WTC11 (cell line): ENCODE results near the gene GAL3ST2. TPM values are rescaled to one million over a fixed set of nuclear protein-coding genes. Genes with fewer than 3 reads are reported as not detected.

ENCODE experiments used
- ATF1 ChIP-seq: sonication (generic); formaldehyde crosslinking; IDR thresholded peaks from 2 replicates; pipeline ENCODE4 v1.8.1; 2023; ENCODE audit warnings: mild to moderate bottlenecking, moderate library complexity, missing genetic modification reagents
- FOXK1 ChIP-seq: sonication (generic); formaldehyde crosslinking; IDR thresholded peaks from 2 replicates; pipeline ENCODE4 v1.8.0; 2022; ENCODE audit warnings: mild to moderate bottlenecking, moderate library complexity, missing genetic modification reagents
- FOXP1 ChIP-seq: sonication (generic); formaldehyde crosslinking; IDR thresholded peaks from 2 replicates; pipeline ENCODE4 v1.8.0; 2022; ENCODE audit warnings: missing genetic modification reagents, mild to moderate bottlenecking, moderate library complexity, borderline replicate concordance
- GRHL2 ChIP-seq: fragments of 250-450 bp; sonication (Bioruptor Pico); IDR thresholded peaks from 2 replicates; pipeline ENCODE4 v1.8.0; 2022; ENCODE audit warnings: mild to moderate bottlenecking, moderate library complexity; ENCODE audit not compliant: insufficient replicate concordance, severe bottlenecking
- GTF2I ChIP-seq: fragments of 250-450 bp; sonication (Bioruptor Pico); conservative IDR thresholded peaks from 2 replicates; pipeline ENCODE4 v1.4.0; 2021; ENCODE audit warnings: mild to moderate bottlenecking
- HMGA2 ChIP-seq: fragments of 250-450 bp; sonication (Bioruptor Pico); IDR thresholded peaks from 2 replicates; pipeline ENCODE4 v1.4.0; 2021; ENCODE audit warnings: mild to moderate bottlenecking, moderate library complexity
- JAZF1 ChIP-seq: fragments of 250-450 bp; sonication (Bioruptor Pico); IDR thresholded peaks from 2 replicates; pipeline ENCODE4 v1.9.0; 2021; ENCODE audit warnings: moderate library complexity, mild to moderate bottlenecking, inconsistent platforms
- JUN ChIP-seq: sonication (generic); formaldehyde crosslinking; IDR thresholded peaks from 2 replicates; pipeline ENCODE4 v1.8.0; 2023; ENCODE audit warnings: mild to moderate bottlenecking, missing genetic modification reagents
- NR2C2 ChIP-seq: sonication (generic); formaldehyde crosslinking; IDR thresholded peaks from 2 replicates; pipeline ENCODE4 v1.8.0; 2022; ENCODE audit warnings: mild to moderate bottlenecking, missing genetic modification reagents
- NR3C1 ChIP-seq: sonication (generic); formaldehyde crosslinking; conservative IDR thresholded peaks from 2 replicates; pipeline ENCODE4 v1.8.1; 2023; ENCODE audit warnings: low read depth, mild to moderate bottlenecking, missing genetic modification reagents
- PRRX2 ChIP-seq: fragments of 250-450 bp; sonication (Bioruptor Pico); IDR thresholded peaks from 2 replicates; pipeline ENCODE4 v1.8.0; 2021; ENCODE audit warnings: mild to moderate bottlenecking
- RORB ChIP-seq: fragments of 250-450 bp; sonication (Bioruptor Pico); IDR thresholded peaks from 2 replicates; pipeline ENCODE4 v1.9.0; 2021; ENCODE audit warnings: mild to moderate bottlenecking
- SMAD4 ChIP-seq: sonication (generic); formaldehyde crosslinking; IDR thresholded peaks from 2 replicates; pipeline ENCODE4 v1.8.0; 2022; ENCODE audit warnings: mild to moderate bottlenecking, missing genetic modification reagents
- TCF7 ChIP-seq: sonication (generic); formaldehyde crosslinking; IDR thresholded peaks from 2 replicates; pipeline ENCODE4 v1.8.0; 2022; ENCODE audit warnings: mild to moderate bottlenecking, low read depth, missing genetic modification reagents, moderate library complexity
- TEAD4 ChIP-seq: sonication (generic); formaldehyde crosslinking; IDR thresholded peaks from 2 replicates; pipeline ENCODE4 v1.8.0; 2022; ENCODE audit warnings: mild to moderate bottlenecking, missing genetic modification reagents
- ZNF317 ChIP-seq: sonication (generic); formaldehyde crosslinking; IDR thresholded peaks from 2 replicates; pipeline ENCODE4 v1.8.1; 2023; ENCODE audit warnings: low read depth, mild to moderate bottlenecking, moderate library complexity, missing genetic modification reagents, borderline replicate concordance
- ZNF423 ChIP-seq: fragments of 250-450 bp; sonication (Bioruptor Pico); IDR thresholded peaks from 2 replicates; pipeline ENCODE4 v2.1.2; 2022; ENCODE audit warnings: mild to moderate bottlenecking, moderate library complexity
- total RNA-seq: library from RNA; stranded (reverse); gene quantifications from 3 replicates; pipeline ENCODE4 v1.2.3, GENCODE V29; 2021
- TF ChIP-seq, protein P1 (sequence below): sonication (generic); formaldehyde crosslinking; IDR thresholded peaks from 2 replicates; pipeline ENCODE4 v1.8.0; 2022; ENCODE audit warnings: mild to moderate bottlenecking, missing genetic modification reagents
- TF ChIP-seq, protein P2 (sequence below): fragments of 250-450 bp; sonication (Bioruptor Pico); IDR thresholded peaks from 2 replicates; pipeline ENCODE4 v1.9.0; 2021; ENCODE audit warnings: moderate library complexity, mild to moderate bottlenecking, inconsistent platforms, borderline replicate concordance
- TF ChIP-seq, protein P3 (sequence below): sonication (generic); formaldehyde crosslinking; IDR thresholded peaks from 2 replicates; pipeline ENCODE4 v1.8.1; 2023; ENCODE audit warnings: mild to moderate bottlenecking, missing genetic modification reagents
- TF ChIP-seq, protein P4 (sequence below): sonication (generic); formaldehyde crosslinking; IDR thresholded peaks from 2 replicates; pipeline ENCODE4 v1.8.1; 2023; ENCODE audit warnings: mild to moderate bottlenecking, missing genetic modification reagents, moderate library complexity
- TF ChIP-seq, protein P5 (sequence below): sonication (generic); formaldehyde crosslinking; conservative IDR thresholded peaks from 2 replicates; pipeline ENCODE4 v1.8.1; 2023; ENCODE audit warnings: mild to moderate bottlenecking, low read depth, missing genetic modification reagents, moderate library complexity
- TF ChIP-seq, protein P6 (sequence below): sonication (generic); formaldehyde crosslinking; IDR thresholded peaks from 2 replicates; pipeline ENCODE4 v1.8.0; 2022; ENCODE audit warnings: mild to moderate bottlenecking, missing genetic modification reagents
- TF ChIP-seq, protein P7 (sequence below): sonication (generic); formaldehyde crosslinking; IDR thresholded peaks from 2 replicates; pipeline ENCODE4 v1.8.1; 2022; ENCODE audit warnings: missing genetic modification reagents, borderline replicate concordance
- TF ChIP-seq, protein P8 (sequence below): fragments of 250-450 bp; sonication (Bioruptor Pico); IDR thresholded peaks from 2 replicates; pipeline ENCODE4 v1.9.0; 2021; ENCODE audit warnings: mild to moderate bottlenecking
- TF ChIP-seq, protein P9 (sequence below): sonication (generic); formaldehyde crosslinking; IDR thresholded peaks from 2 replicates; pipeline ENCODE4 v1.8.1; 2022; ENCODE audit warnings: mild to moderate bottlenecking, missing genetic modification reagents, moderate library complexity, borderline replicate concordance

GAL3ST2 gene
- total RNA-seq, 1 experiment from 2014 or later, result 0.98 TPM

DNA sequence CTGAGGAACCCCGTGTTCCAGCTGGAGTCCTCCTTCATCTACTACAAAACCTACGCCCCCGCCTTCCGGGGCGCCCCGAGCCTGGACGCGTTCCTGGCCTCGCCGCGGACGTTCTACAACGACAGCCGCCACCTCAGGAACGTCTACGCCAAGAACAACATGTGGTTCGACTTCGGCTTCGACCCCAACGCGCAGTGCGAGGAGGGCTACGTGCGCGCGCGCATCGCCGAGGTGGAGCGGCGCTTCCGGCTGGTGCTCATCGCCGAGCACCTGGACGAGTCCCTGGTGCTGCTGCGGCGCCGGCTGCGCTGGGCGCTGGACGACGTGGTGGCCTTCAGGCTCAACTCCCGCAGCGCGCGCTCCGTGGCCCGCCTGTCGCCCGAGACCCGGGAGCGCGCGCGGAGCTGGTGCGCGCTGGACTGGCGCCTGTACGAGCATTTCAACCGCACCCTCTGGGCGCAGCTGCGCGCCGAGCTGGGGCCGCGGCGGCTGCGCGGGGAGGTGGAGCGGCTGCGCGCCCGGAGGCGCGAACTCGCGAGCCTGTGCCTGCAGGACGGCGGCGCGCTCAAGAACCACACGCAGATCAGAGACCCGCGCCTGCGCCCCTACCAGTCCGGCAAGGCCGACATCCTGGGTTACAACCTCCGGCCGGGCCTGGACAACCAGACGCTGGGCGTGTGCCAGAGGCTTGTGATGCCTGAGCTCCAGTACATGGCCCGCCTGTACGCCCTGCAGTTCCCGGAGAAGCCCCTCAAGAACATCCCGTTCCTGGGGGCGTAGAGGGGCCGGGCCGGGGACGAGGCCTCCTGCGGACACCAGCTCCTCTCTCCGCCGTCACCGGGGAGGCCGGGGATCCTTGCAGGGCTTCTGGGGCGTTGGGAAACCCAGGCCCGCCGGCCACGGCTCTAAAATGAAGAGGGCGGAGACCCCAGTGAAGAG, 27.0 kb downstream of the GAL3ST2 start (continued):
- 0 out of 2 replicates have a peak, but pooled peaks have one; percentile 29 for TF ChIP-seq ZNF317 (CRISPR knock-in tag)
- TF ChIP-seq SMAD4 (CRISPR knock-in tag), result no peak
- no peak for TF ChIP-seq HMGA2
- TF ChIP-seq, protein P1, sequence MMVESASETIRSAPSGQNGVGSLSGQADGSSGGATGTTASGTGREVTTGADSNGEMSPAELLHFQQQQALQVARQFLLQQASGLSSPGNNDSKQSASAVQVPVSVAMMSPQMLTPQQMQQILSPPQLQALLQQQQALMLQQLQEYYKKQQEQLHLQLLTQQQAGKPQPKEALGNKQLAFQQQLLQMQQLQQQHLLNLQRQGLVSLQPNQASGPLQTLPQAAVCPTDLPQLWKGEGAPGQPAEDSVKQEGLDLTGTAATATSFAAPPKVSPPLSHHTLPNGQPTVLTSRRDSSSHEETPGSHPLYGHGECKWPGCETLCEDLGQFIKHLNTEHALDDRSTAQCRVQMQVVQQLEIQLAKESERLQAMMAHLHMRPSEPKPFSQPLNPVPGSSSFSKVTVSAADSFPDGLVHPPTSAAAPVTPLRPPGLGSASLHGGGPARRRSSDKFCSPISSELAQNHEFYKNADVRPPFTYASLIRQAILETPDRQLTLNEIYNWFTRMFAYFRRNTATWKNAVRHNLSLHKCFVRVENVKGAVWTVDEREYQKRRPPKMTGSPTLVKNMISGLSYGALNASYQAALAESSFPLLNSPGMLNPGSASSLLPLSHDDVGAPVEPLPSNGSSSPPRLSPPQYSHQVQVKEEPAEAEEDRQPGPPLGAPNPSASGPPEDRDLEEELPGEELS (CRISPR knock-in tag), result peak; percentile 80; the same call in 1 of the 2 replicates
- no peak for TF ChIP-seq ATF1
- TF ChIP-seq PRRX2 (CRISPR knock-in tag), result no peak
- peak; percentile 71; the same call in 1 of the 2 replicates for TF ChIP-seq FOXK1 (CRISPR knock-in tag)
- no peak for TF ChIP-seq GRHL2 (CRISPR knock-in tag)
- TF ChIP-seq, protein P2, sequence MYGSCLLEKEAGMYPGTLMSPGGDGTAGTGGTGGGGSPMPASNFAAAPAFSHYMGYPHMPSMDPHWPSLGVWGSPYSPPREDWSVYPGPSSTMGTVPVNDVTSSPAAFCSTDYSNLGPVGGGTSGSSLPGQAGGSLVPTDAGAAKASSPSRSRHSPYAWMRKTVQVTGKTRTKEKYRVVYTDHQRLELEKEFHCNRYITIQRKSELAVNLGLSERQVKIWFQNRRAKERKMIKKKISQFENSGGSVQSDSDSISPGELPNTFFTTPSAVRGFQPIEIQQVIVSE (CRISPR knock-in tag), result no peak
- TF ChIP-seq, protein P3, sequence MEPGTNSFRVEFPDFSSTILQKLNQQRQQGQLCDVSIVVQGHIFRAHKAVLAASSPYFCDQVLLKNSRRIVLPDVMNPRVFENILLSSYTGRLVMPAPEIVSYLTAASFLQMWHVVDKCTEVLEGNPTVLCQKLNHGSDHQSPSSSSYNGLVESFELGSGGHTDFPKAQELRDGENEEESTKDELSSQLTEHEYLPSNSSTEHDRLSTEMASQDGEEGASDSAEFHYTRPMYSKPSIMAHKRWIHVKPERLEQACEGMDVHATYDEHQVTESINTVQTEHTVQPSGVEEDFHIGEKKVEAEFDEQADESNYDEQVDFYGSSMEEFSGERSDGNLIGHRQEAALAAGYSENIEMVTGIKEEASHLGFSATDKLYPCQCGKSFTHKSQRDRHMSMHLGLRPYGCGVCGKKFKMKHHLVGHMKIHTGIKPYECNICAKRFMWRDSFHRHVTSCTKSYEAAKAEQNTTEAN, result no peak
- no peak for TF ChIP-seq GTF2I (CRISPR knock-in tag)
- TF ChIP-seq RORB, result no peak
- TF ChIP-seq, protein P4, sequence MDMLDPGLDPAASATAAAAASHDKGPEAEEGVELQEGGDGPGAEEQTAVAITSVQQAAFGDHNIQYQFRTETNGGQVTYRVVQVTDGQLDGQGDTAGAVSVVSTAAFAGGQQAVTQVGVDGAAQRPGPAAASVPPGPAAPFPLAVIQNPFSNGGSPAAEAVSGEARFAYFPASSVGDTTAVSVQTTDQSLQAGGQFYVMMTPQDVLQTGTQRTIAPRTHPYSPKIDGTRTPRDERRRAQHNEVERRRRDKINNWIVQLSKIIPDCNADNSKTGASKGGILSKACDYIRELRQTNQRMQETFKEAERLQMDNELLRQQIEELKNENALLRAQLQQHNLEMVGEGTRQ (CRISPR knock-in tag), result no peak
- TF ChIP-seq, protein P5, sequence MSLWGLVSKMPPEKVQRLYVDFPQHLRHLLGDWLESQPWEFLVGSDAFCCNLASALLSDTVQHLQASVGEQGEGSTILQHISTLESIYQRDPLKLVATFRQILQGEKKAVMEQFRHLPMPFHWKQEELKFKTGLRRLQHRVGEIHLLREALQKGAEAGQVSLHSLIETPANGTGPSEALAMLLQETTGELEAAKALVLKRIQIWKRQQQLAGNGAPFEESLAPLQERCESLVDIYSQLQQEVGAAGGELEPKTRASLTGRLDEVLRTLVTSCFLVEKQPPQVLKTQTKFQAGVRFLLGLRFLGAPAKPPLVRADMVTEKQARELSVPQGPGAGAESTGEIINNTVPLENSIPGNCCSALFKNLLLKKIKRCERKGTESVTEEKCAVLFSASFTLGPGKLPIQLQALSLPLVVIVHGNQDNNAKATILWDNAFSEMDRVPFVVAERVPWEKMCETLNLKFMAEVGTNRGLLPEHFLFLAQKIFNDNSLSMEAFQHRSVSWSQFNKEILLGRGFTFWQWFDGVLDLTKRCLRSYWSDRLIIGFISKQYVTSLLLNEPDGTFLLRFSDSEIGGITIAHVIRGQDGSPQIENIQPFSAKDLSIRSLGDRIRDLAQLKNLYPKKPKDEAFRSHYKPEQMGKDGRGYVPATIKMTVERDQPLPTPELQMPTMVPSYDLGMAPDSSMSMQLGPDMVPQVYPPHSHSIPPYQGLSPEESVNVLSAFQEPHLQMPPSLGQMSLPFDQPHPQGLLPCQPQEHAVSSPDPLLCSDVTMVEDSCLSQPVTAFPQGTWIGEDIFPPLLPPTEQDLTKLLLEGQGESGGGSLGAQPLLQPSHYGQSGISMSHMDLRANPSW (CRISPR knock-in tag), result 0 out of 2 replicates have a peak, but pooled peaks have one; percentile 60
- no peak for TF ChIP-seq ZNF423
- TF ChIP-seq, protein P6, sequence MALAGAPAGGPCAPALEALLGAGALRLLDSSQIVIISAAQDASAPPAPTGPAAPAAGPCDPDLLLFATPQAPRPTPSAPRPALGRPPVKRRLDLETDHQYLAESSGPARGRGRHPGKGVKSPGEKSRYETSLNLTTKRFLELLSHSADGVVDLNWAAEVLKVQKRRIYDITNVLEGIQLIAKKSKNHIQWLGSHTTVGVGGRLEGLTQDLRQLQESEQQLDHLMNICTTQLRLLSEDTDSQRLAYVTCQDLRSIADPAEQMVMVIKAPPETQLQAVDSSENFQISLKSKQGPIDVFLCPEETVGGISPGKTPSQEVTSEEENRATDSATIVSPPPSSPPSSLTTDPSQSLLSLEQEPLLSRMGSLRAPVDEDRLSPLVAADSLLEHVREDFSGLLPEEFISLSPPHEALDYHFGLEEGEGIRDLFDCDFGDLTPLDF, result no peak
- no peak for TF ChIP-seq NR2C2 (CRISPR knock-in tag)
- TF ChIP-seq, protein P7, sequence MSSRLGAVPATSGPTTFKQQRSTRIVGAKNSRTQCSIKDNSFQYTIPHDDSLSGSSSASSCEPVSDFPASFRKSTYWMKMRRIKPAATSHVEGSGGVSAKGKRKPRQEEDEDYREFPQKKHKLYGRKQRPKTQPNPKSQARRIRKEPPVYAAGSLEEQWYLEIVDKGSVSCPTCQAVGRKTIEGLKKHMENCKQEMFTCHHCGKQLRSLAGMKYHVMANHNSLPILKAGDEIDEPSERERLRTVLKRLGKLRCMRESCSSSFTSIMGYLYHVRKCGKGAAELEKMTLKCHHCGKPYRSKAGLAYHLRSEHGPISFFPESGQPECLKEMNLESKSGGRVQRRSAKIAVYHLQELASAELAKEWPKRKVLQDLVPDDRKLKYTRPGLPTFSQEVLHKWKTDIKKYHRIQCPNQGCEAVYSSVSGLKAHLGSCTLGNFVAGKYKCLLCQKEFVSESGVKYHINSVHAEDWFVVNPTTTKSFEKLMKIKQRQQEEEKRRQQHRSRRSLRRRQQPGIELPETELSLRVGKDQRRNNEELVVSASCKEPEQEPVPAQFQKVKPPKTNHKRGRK (CRISPR knock-in tag), result no peak
- TF ChIP-seq JAZF1 (CRISPR knock-in tag), result no peak
- 0 out of 2 replicates have a peak, but pooled peaks have one; percentile 55 for TF ChIP-seq NR3C1 (CRISPR knock-in tag)
- no peak for TF ChIP-seq JUN (CRISPR knock-in tag)
- TF ChIP-seq TEAD4 (CRISPR knock-in tag), result no peak
- peak; percentile 60; the same call in 1 of the 2 replicates for TF ChIP-seq TCF7 (CRISPR knock-in tag)
- TF ChIP-seq, protein P8, sequence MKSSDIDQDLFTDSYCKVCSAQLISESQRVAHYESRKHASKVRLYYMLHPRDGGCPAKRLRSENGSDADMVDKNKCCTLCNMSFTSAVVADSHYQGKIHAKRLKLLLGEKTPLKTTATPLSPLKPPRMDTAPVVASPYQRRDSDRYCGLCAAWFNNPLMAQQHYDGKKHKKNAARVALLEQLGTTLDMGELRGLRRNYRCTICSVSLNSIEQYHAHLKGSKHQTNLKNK (CRISPR knock-in tag), result no peak
- TF ChIP-seq, protein P9, sequence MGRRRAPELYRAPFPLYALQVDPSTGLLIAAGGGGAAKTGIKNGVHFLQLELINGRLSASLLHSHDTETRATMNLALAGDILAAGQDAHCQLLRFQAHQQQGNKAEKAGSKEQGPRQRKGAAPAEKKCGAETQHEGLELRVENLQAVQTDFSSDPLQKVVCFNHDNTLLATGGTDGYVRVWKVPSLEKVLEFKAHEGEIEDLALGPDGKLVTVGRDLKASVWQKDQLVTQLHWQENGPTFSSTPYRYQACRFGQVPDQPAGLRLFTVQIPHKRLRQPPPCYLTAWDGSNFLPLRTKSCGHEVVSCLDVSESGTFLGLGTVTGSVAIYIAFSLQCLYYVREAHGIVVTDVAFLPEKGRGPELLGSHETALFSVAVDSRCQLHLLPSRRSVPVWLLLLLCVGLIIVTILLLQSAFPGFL (CRISPR knock-in tag), result no peak
- TF ChIP-seq FOXP1 (CRISPR knock-in tag), result peak; percentile 72; the same call in 1 of the 2 replicates
